Body of pancreas (tissue), 4 donors: Measurements from ENCODE around the gene GGT1.
"Not testable (repeated sequence)": the region's sequence is repeated elsewhere in the genome, so short reads cannot be mapped to it uniquely, and the experiment has no call there.

Experiments used
- CTCF ChIP-seq, 7 experiments: fragments of 450-650 bp in 4 of 7; fragments of 200-600 bp in 3 of 7; sonication (generic) in 3 of 7; IDR thresholded peaks; one replicate each; pipeline ENCODE4 v1.5.1; 2016 to 2019; ENCODE audit warnings: antibody characterized with exemption in 7 of 7
- POLR2A ChIP-seq, 3 donors: fragments of 450-650 bp; IDR thresholded peaks; one replicate each; pipeline ENCODE4 v1.6.1; 2016; ENCODE audit warnings: antibody characterized with exemption in 3 of 3, mild to moderate bottlenecking in 2 of 3

DNA sequence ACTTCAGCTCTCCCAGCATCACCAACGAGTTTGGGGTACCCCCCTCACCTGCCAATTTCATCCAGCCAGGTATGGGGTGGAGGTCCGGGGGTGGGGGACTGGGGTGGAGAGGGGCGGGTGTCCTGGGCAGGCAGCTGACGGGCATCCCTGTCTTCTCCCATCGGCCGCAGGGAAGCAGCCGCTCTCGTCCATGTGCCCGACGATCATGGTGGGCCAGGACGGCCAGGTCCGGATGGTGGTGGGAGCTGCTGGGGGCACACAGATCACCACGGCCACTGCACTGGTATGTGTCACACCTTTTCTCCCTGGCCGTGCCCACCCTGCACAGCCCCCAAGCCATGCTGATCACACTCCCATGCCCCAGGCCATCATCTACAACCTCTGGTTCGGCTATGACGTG lies 24.9 kb downstream of the GGT1 start:
- TF ChIP-seq CTCF, POLR2A (IDR thresholded peaks at IDR 0.05): not testable (repeated sequence)
